GM19035 (cell line): ENCODE data around the gene TBL3.

Source experiments
- ATAC-seq: cut with Tn5 transposase; IDR thresholded peaks from one replicate; pipeline ENCODE4 v1.9.1; 2021; ENCODE audit not compliant: unreplicated experiment

TBL3 gene

GRCh38 chr16:1981398-1981836 lies 9.6 kb downstream of the TBL3 start, which contains the start of gene NOXO1:
Gene NOXO1 (minus strand): TSS chr16:1981469. CDS start chr16:1981179, 290 bp downstream.
- ATAC-seq: no peak

- no peak for ATAC-seq
These were observed 10.2 kb downstream of the TBL3 start for GRCh38 chr16:1982013-1982433.

- no peak for ATAC-seq
These were observed 11.2 kb downstream of the TBL3 start for GRCh38 chr16:1982991-1983543.

GRCh38 chr16:1983544-1984346 lies 11.9 kb downstream of the TBL3 start, which contains the start of gene GFER:
Gene GFER (plus strand): TSS chr16:1984193. CDS start chr16:1984219, 26 bp downstream.
- peak; percentile 86 for ATAC-seq

GRCh38 chr16:1984347-1985225 lies 12.7 kb downstream of the TBL3 start:
- ATAC-seq: peak; percentile 16

- no peak for ATAC-seq
These were observed 13.8 kb downstream of the TBL3 start for GRCh38 chr16:1985466-1986150.

GRCh38 chr16:1987198-1987597 lies 15.3 kb downstream of the TBL3 start:
- ATAC-seq: no peak

- ATAC-seq: no peak
These were observed 17.6 kb downstream of the TBL3 start, which contains the start of gene SYNGR3 for GRCh38 chr16:1989209-1990100. Gene SYNGR3 (plus strand): TSS chr16:1989970. CDS start chr16:1990103, 133 bp downstream.

GRCh38 chr16:1990101-1990350 lies 18.2 kb downstream of the TBL3 start:
- ATAC-seq: no peak

- ATAC-seq: no peak
These were observed 18.7 kb downstream of the TBL3 start for GRCh38 chr16:1990351-1991134.

- ATAC-seq: no peak
These were observed 19.3 kb downstream of the TBL3 start for GRCh38 chr16:1991135-1991551.

- no peak for ATAC-seq
These were observed 19.7 kb downstream of the TBL3 start for GRCh38 chr16:1991588-1991947.

GRCh38 chr16:1991948-1992703 lies 20.3 kb downstream of the TBL3 start:
- peak; percentile 46 for ATAC-seq

GRCh38 chr16:1992704-1993317 lies 21.0 kb downstream of the TBL3 start:
- ATAC-seq: no peak

GRCh38 chr16:1993731-1994131 lies 21.9 kb downstream of the TBL3 start:
- no peak for ATAC-seq

GRCh38 chr16:1997494-1998359 lies 25.9 kb downstream of the TBL3 start:
- ATAC-seq: no peak

GRCh38 chr16:1998360-1998835 lies 26.5 kb downstream of the TBL3 start:
- ATAC-seq: no peak
